Adrenal gland (tissue), 12 donors: ENCODE results near the gene CEBPE. TPM values are rescaled to one million over a fixed set of nuclear protein-coding genes. Genes with fewer than 3 reads are reported as not detected.

Experiments
- DNase-seq, 7 donors: peaks; one replicate each; pipeline ENCODE4 v3.0.0-alpha.2; 2019 to 2020
- H3K27ac ChIP-seq, 5 donors: fragments of 200-600 bp; sonication (generic) in 4 of 5; 1 replicate in 3 of 5; 2 replicates in 2 of 5; pipeline versions ENCODE4 v1.5.1 to v1.8.0; 2016 to 2020; ENCODE audit warnings: mild to moderate bottlenecking in 1 of 5
- H3K27me3 ChIP-seq: fragments of 200-600 bp; 2 replicates; pipeline ENCODE4 v1.8.0; 2021
- H3K36me3 ChIP-seq, 2 donors: fragments of 200-600 bp; replicated peaks in 1 of 2; 1 replicate in 1 of 2; 2 replicates in 1 of 2; pipeline versions ENCODE4 v1.5.1 to v1.8.0; 2018 to 2022
- H3K4me1 ChIP-seq, 2 donors: fragments of 200-600 bp; replicated peaks in 1 of 2; 1 replicate in 1 of 2; 2 replicates in 1 of 2; pipeline versions ENCODE4 v1.5.1 to v1.8.0; 2018 to 2021
- H3K4me3 ChIP-seq, 4 donors: fragments of 200-600 bp; sonication (generic) in 3 of 4; one replicate each; pipeline ENCODE4 v1.5.1; 2016 to 2018
- H3K9me3 ChIP-seq, 3 donors: fragments of 200-600 bp; sonication (generic) in 1 of 3; replicated peaks in 1 of 3; 1 replicate in 2 of 3; 2 replicates in 1 of 3; pipeline versions ENCODE4 v1.5.1 to v1.8.0; 2016 to 2021
- CTCF ChIP-seq, 6 experiments: fragments of 450-650 bp in 4 of 6; fragments of 200-600 bp in 2 of 6; sonication (generic) in 1 of 6; IDR thresholded peaks; 1 replicate in 5 of 6; 2 replicates in 1 of 6; pipeline versions ENCODE4 v1.5.1 to v1.8.0; 2016 to 2021; ENCODE audit warnings: antibody characterized with exemption in 6 of 6, mild to moderate bottlenecking in 2 of 6, moderate library complexity in 1 of 6
- POLR2A ChIP-seq, 2 donors: fragments of 450-650 bp; IDR thresholded peaks; one replicate each; pipeline ENCODE4 v1.6.1; 2017; ENCODE audit warnings: antibody characterized with exemption in 2 of 2, mild to moderate bottlenecking in 2 of 2, moderate library complexity in 1 of 2
- WGBS, 4 donors: extraction: QIAGEN DNeasy Blood & Tissue Kit in 2 of 4; methylation state at CpG; one replicate each; pipeline versions ENCODE4 v1.1.5 to v1.1.7; 2013 to 2017; 5-methylcytosine and 5-hydroxymethylcytosine counted together
- intact Hi-C, 2 donors: fragments of 100-400 bp; cut with DNase I; formaldehyde crosslinking; loops; one replicate each; pipeline versions ENCODE4 v1.14.1 to v1.15.0; 2022 to 2023
- polyA plus RNA-seq, 3 donors: library from polyadenylated mRNA; stranded (reverse); fragments of 200-250 nt in 2 of 3; fragments of 350-450 nt in 1 of 3; fragmentation: Illumina TruSeq in 1 of 3; extraction: RNeasy Lipid Tissue Mini Kit (QIAGEN cat#74804) in 1 of 3; gene quantifications; one replicate each; pipeline ENCODE4 v1.2.3, GENCODE V29; 2013 to 2014
- total RNA-seq, 9 donors: library from RNA; depleted of rRNA in 4 of 9; stranded (reverse); fragments of >200 nt in 4 of 9; fragments of 120-200 nt in 1 of 9; fragmentation: NEBNext Ultra II Directional in 1 of 9; extraction: Animal tissue kit (Norgen Biotek cat#: 25700) in 1 of 9; gene quantifications; one replicate each; pipeline versions ENCODE4 v1.1.0 to v1.2.4, GENCODE V29; 2013 to 2023
- donor health status: healthy with polysubstance abuse.
- donor health status: Bipolar disorder and iron deficiency.
- donor health status: DM: yes; HTN: yes; CAD: no.
- donor health status: DM: no; HTN: no; CAD: no.
- donor health status: DM: no; HTN: no; CAD: no.
- donor health status: DM: yes; HTN: yes; CAD: no.

CEBPE gene
- total and polyA plus RNA-seq, 12 donors, result 0.03 to 0.40 (median 0.15) TPM; not detected in 9

- Histone ChIP-seq H3K4me1 (peaks cover 11 to 24% of the 10 kb centered on the region in 2 donors), H3K27ac (no peak overlapping the region), H3K9me3 (no peaks in the 10 kb centered on the region), H3K36me3 (peaks cover 0 to 79% of the 10 kb centered on the region in 2 donors), H3K27me3 (no peaks in the 10 kb centered on the region), H3K4me3 (no peak overlapping the region)
- 45 to 79% (median 71%) methylated on average over 4 of the region's 4 CpGs for WGBS, 4 donors
- no peak for DNase-seq
- TF ChIP-seq POLR2A (IDR thresholded peaks at IDR 0.05) (no peak), CTCF (IDR thresholded peaks at IDR 0.05) (no peak)
- intact Hi-C loops, result no loop called here
Observed at GRCh38 chr14:23090254-23090636, 28.8 kb downstream of the CEBPE start.

GRCh38 chr14:23089498-23090253, 29.4 kb downstream of the CEBPE start:
- Histone ChIP-seq H3K27me3 (no peaks in the 10 kb centered on the region), H3K4me1 (peaks cover 11 to 24% of the 10 kb centered on the region in 2 donors), H3K36me3 (peaks cover 0 to 85% of the 10 kb centered on the region in 2 donors), H3K4me3 (no peak overlapping the region), H3K9me3 (no peaks in the 10 kb centered on the region), H3K27ac (no peak overlapping the region)
- DNase-seq, result no peak
- 77 to 84% (median 78%) methylated on average over 12 of the region's 12 CpGs for WGBS, 4 donors
- intact Hi-C loops, result no loop called here
- TF ChIP-seq CTCF (IDR thresholded peaks at IDR 0.05) (no peak), POLR2A (IDR thresholded peaks at IDR 0.05) (no peak)

- WGBS, 4 donors, result 83 to 100% (median 94%) methylated on average over 1 of the region's 1 CpG
- intact Hi-C loops, result no loop called here
- Histone ChIP-seq H3K9me3 (no peaks in the 10 kb centered on the region), H3K4me3 (no peak overlapping the region), H3K36me3 (peaks cover 0 to 98% of the 10 kb centered on the region in 2 donors), H3K27me3 (no peaks in the 10 kb centered on the region), H3K27ac (no peak overlapping the region), H3K4me1 (no peaks in the 10 kb centered on the region)
- no peak for TF ChIP-seq CTCF (IDR thresholded peaks at IDR 0.05)
- no peak for TF ChIP-seq POLR2A (IDR thresholded peaks at IDR 0.05)
- DNase-seq, result no peak
Observed at GRCh38 chr14:23086565-23086964, 32.5 kb downstream of the CEBPE start.

- DNase-seq, result no peak
- no peaks in the 10 kb centered on the region for H3K27me3 ChIP-seq
- 75 to 80% (median 79%) methylated on average over 3 of the region's 3 CpGs for WGBS, 4 donors
- no peak overlapping the region for H3K4me3 ChIP-seq
- TF ChIP-seq CTCF (IDR thresholded peaks at IDR 0.05) (no peak), POLR2A (IDR thresholded peaks at IDR 0.05) (no peak)
- H3K9me3 ChIP-seq, result no peaks in the 10 kb centered on the region
- peaks cover 0 to 98% of the 10 kb centered on the region in 2 donors for H3K36me3 ChIP-seq
- H3K27ac ChIP-seq, result no peak overlapping the region
- intact Hi-C loops, result no loop called here
- no peaks in the 10 kb centered on the region for H3K4me1 ChIP-seq
Observed at GRCh38 chr14:23085458-23085857, 33.6 kb downstream of the CEBPE start.
